SU-DHL-6 (cell line): ENCODE measurements around the gene MITD1.
"Not testable (repeated sequence)": the region's sequence is repeated elsewhere in the genome, so short reads cannot be mapped to it uniquely, and the experiment has no call there.

Experiments used
- H2AFZ ChIP-seq: fragments of 200-600 bp; sonication (generic); 2 replicates; pipeline ENCODE4 v1.6.1; 2014; ENCODE audit warnings: low read depth, mild to moderate bottlenecking, moderate library complexity, mixed read lengths, antibody characterized with exemption, low read length; ENCODE audit not compliant: severe bottlenecking
- H3F3A ChIP-seq: fragments of 200-600 bp; shearing (Covaris generic); 2 replicates; pipeline ENCODE4 v1.6.0; 2016; ENCODE audit warnings: antibody characterized with exemption, mild to moderate bottlenecking; ENCODE audit not compliant: insufficient read depth
- H3K27ac ChIP-seq: fragments of 200-600 bp; sonication (generic); 2 replicates; pipeline ENCODE4 v1.5.1; 2016; ENCODE audit warnings: low read depth, mild to moderate bottlenecking, low read length, moderate library complexity, mixed read lengths
- H3K27me3 ChIP-seq: fragments of 200-600 bp; sonication (generic), shearing (Covaris generic); 2 replicates; pipeline ENCODE4 v1.6.0; 2014; ENCODE audit warnings: mild to moderate bottlenecking, low read length
- H3K36me3 ChIP-seq: fragments of 200-600 bp; sonication (generic); 2 replicates; pipeline ENCODE4 v1.6.1; 2014; ENCODE audit warnings: mild to moderate bottlenecking, low read length, mixed read lengths
- H3K4me2 ChIP-seq: fragments of 300-600, 200-600 bp; shearing (Covaris generic), sonication (generic); 2 replicates; pipeline ENCODE4 v1.6.0; 2014; ENCODE audit warnings: low read length, low read depth, mild to moderate bottlenecking; ENCODE audit not compliant: poor library complexity, severe bottlenecking
- H3K4me3 ChIP-seq: fragments of 200-600 bp; sonication (generic); 2 replicates; pipeline ENCODE4 v1.5.1; 2014; ENCODE audit warnings: antibody characterized with exemption, low read length, mild to moderate bottlenecking, mixed read lengths; ENCODE audit not compliant: insufficient read depth, poor library complexity, severe bottlenecking
- H3K79me2 ChIP-seq: fragments of 200-600 bp; sonication (generic); 2 replicates; pipeline ENCODE4 v1.6.1; 2014; ENCODE audit warnings: mild to moderate bottlenecking, low read length, moderate library complexity; ENCODE audit not compliant: insufficient read depth
- H3K9ac ChIP-seq: fragments of 200-600 bp; sonication (generic); 2 replicates; pipeline ENCODE4 v1.7.0; 2014; ENCODE audit warnings: mild to moderate bottlenecking, low read length
- H3K9me2 ChIP-seq: fragments of 200-600 bp; sonication (generic); replicated peaks from 2 replicates; pipeline ENCODE4 v1.6.1; 2014; ENCODE audit warnings: low read length; ENCODE audit not compliant: insufficient read depth
- H3K9me3 ChIP-seq: fragments of 200-600 bp; sonication (generic); 2 replicates; pipeline ENCODE4 v1.6.1; 2014; ENCODE audit warnings: low read length, mixed read lengths; ENCODE audit not compliant: insufficient read depth
- H4K20me1 ChIP-seq: fragments of 200-600 bp; sonication (generic); 2 replicates; pipeline ENCODE4 v1.6.1; 2014; ENCODE audit warnings: low read depth, mild to moderate bottlenecking, antibody characterized with exemption, low read length, moderate library complexity, mixed read lengths
- CTCF ChIP-seq: fragments of 200-600 bp; sonication (generic); IDR thresholded peaks from one replicate; pipeline ENCODE4 v1.5.1; 2017; ENCODE audit warnings: antibody characterized with exemption, mild to moderate bottlenecking, low read length, moderate library complexity; ENCODE audit not compliant: insufficient read depth, poor library complexity, severe bottlenecking
- EZH2phosphoT487 ChIP-seq: fragments of 200-600 bp; sonication (generic), shearing (Covaris generic); conservative IDR thresholded peaks from 2 replicates; pipeline ENCODE4 v1.6.1; 2018; ENCODE audit warnings: mild to moderate bottlenecking, antibody characterized with exemption, low read length, moderate library complexity, mixed read lengths

Gene MITD1

DNA sequence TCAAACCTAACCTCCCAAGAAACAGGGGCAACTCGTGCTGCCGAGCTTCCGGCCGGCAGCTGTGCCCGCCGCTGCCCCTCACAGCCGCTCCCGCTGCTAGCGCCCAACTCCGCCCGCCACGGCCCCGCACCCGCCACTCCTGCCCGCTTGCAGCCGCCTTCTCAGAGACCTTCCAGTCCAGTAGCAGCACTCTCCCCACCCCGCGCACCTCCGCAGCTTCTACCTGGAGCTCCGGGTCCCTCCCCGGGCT is 40.1 kb downstream of the MITD1 start:
- peak overlapping the region; percentile 75 for H3K27ac ChIP-seq
- TF ChIP-seq CTCF, result no peak
- no peak for TF ChIP-seq EZH2phosphoT487
- H3K9ac ChIP-seq, result peak overlapping the region; percentile 76
- peaks cover 16% of the 10 kb centered on the region for H3F3A ChIP-seq
- peak overlapping the region; percentile 100 for H3K4me2 ChIP-seq
- no peaks in the 10 kb centered on the region for H3K27me3 ChIP-seq
- no peaks in the 10 kb centered on the region for H3K9me2 ChIP-seq
- H3K79me2 ChIP-seq, result peaks cover 22% of the 10 kb centered on the region
- no peaks in the 10 kb centered on the region for H3K36me3 ChIP-seq
- H2AFZ ChIP-seq, result peak overlapping the region; percentile 64
- no peaks in the 10 kb centered on the region for H4K20me1 ChIP-seq
- H3K4me3 ChIP-seq, result peak overlapping the region; percentile 97
- H3K9me3 ChIP-seq, result no peaks in the 10 kb centered on the region

DNA sequence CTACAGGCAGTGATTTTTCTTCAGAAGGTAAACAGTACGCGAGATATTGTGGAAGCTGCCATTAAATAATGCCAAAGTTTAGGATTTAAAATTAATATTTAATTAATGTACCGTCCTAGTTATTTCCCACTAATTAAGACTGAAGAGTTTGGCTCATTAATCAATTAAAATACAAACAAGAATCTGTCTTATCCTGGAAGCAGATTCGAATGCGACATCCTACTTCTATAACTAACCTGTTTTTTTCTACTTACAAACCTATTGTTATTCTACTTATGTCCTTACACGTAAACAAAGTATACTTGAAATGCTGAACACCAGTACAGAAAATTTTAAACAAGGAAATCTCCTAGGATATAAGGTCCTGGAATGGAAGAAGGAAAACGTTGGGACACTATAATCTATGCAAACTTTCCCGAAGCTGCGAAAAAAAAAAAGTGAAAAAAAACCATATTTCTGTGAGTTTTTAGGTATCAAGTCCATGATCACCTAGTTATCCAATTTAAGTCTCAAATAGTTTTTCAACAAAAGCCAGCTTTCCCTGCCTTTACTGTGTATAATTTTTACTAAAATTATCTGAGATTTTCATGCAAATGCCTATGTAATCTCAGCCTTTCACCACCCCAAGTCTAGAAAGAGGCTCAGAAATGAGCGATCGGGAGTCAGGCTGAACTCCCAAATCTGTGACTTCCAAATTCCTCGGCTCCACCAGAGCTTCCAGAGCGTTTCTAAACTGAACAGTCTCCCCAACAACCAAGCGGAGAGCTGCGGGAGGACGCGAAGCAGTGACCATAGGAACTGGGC is 40.6 kb downstream of the MITD1 start:
- Histone ChIP-seq H2AFZ (peak overlapping the region; percentile 64), H3F3A (peaks cover 16% of the 10 kb centered on the region), H4K20me1 (no peaks in the 10 kb centered on the region), H3K4me3 (peak overlapping the region; percentile 97), H3K9ac (peak overlapping the region; percentile 76), H3K36me3 (no peaks in the 10 kb centered on the region), H3K4me2 (peak overlapping the region; percentile 100), H3K9me2 (no peaks in the 10 kb centered on the region), H3K27ac (peak overlapping the region; percentile 75), H3K79me2 (peaks cover 22% of the 10 kb centered on the region), H3K9me3 (no peaks in the 10 kb centered on the region), H3K27me3 (no peaks in the 10 kb centered on the region)
- no peak for TF ChIP-seq CTCF
- TF ChIP-seq EZH2phosphoT487, result no peak

DNA sequence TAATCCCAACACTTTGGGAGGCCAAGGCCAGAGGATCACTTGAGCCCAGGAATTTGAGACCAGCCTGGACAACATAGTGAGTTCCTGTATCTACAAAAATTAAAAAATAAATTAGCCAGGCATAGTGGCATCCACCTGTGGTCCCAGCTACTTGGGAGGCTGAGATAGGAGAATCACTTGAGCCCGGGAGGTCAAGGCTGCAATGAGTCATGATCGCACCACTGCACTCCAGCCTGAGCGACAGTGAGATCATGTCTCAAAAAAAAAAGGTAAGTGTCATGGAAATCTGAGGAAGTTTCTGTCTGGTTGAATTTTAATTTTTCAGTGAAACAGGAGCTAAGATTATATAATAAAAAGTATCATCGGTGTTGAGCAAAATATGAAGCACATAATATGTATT is 41.9 kb downstream of the MITD1 start:
- Histone ChIP-seq H3K9ac (no peak overlapping the region), H3K27me3 (no peaks in the 10 kb centered on the region), H3K9me2 (no peaks in the 10 kb centered on the region), H3K9me3 (no peaks in the 10 kb centered on the region), H2AFZ (no peak overlapping the region), H4K20me1 (no peaks in the 10 kb centered on the region), H3F3A (peaks cover 16% of the 10 kb centered on the region), H3K79me2 (peaks cover 22% of the 10 kb centered on the region), H3K4me2 (peak overlapping the region; percentile 100), H3K4me3 (no peak overlapping the region), H3K36me3 (no peaks in the 10 kb centered on the region), H3K27ac (no peak overlapping the region)
- TF ChIP-seq EZH2phosphoT487 (no peak), CTCF (no peak)

DNA sequence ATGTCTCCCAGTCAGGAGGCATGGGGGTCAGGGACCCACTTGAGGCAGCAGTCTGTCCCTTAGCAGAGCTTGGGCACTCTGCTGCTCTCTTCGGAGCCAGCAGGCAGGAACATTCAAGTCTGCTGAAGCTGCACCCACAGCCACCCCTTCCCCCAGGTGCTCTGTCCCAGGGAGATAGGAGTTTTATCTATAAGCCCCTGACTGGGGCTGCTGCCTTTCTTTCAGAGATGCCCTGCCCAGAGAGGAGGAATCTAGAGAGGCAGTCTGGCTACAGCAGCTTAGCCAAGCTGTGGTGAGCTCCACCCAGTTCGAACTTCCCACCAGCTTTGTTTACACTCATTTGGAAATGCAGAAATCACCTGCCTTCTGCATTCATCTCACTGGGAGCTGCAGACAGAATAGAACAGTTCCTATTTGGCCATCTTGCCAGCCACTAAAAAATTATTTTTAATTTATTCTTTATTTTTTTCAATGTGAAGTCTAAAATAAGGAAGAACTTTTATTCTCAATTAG is 45.8 kb downstream of the MITD1 start:
- H3K27ac ChIP-seq, H3K4me3 ChIP-seq, H3K9me2 ChIP-seq, H3K36me3 ChIP-seq, H2AFZ ChIP-seq, H3F3A ChIP-seq, H4K20me1 ChIP-seq, H3K27me3 ChIP-seq, H3K9me3 ChIP-seq, H3K4me2 ChIP-seq, H3K9ac ChIP-seq: not testable (repeated sequence)
- H3K79me2 ChIP-seq, result peaks cover 16% of the 10 kb centered on the region
